Measurements from ENCODE around the gene NUB1.

- TF ChIP-seq CTCF (IDR thresholded peaks at IDR 0.05): peak; percentile 71 to 87 (median 82)
- no peak for TF ChIP-seq POLR2A (IDR thresholded peaks at IDR 0.05)
These were observed 26.5 kb upstream of the NUB1 start for GRCh38 chr7:151315038-151315655.
